Uterus (tissue), 4 donors: ENCODE measurements around the gene C1orf210. TPM values are rescaled to one million over a fixed set of nuclear protein-coding genes. Genes with fewer than 3 reads are reported as not detected.

Experiments
- DNase-seq, 2 donors: peaks; one replicate each; pipeline ENCODE4 v3.0.0-alpha.2; 2019 to 2020
- H3K27ac ChIP-seq, 2 donors: fragments of 200-600 bp; sonication (generic); 1 replicate in 1 of 2; 2 replicates in 1 of 2; pipeline ENCODE4 v1.5.1; 2016 to 2018
- H3K27me3 ChIP-seq, 2 donors: fragments of 200-600 bp; sonication (generic); one replicate each; pipeline ENCODE4 v1.5.1; 2018 to 2019; ENCODE audit warnings: control low read depth in 1 of 2
- H3K36me3 ChIP-seq, 2 donors: fragments of 200-600 bp; sonication (generic); one replicate each; pipeline ENCODE4 v1.5.1; 2019; ENCODE audit warnings: control low read depth in 1 of 2
- H3K4me1 ChIP-seq, 2 donors: fragments of 200-600 bp; sonication (generic); one replicate each; pipeline ENCODE4 v1.5.1; 2018 to 2019; ENCODE audit warnings: control low read depth in 1 of 2
- H3K4me3 ChIP-seq, 2 donors: fragments of 200-600 bp; sonication (generic); 1 replicate in 1 of 2; 2 replicates in 1 of 2; pipeline ENCODE4 v1.5.1; 2018 to 2019; ENCODE audit warnings: mild to moderate bottlenecking in 1 of 2
- H3K9me3 ChIP-seq, 2 donors: fragments of 200-600 bp; sonication (generic); one replicate each; pipeline ENCODE4 v1.5.1; 2019; ENCODE audit warnings: control low read depth in 1 of 2
- CTCF ChIP-seq, 4 experiments: fragments of 200-600 bp in 2 of 4; fragments of 450-650 bp in 2 of 4; sonication (generic) in 2 of 4; IDR thresholded peaks; one replicate each; pipeline ENCODE4 v1.5.1; 2016 to 2019; ENCODE audit warnings: antibody characterized with exemption in 4 of 4, mild to moderate bottlenecking in 2 of 4, moderate library complexity in 1 of 4
- POLR2A ChIP-seq, 2 donors: fragments of 450-650 bp; IDR thresholded peaks; one replicate each; pipeline ENCODE4 v1.6.1; 2016; ENCODE audit warnings: antibody characterized with exemption in 2 of 2, mild to moderate bottlenecking in 1 of 2, moderate library complexity in 1 of 2
- intact Hi-C: fragments of 100-400 bp; cut with DNase I; formaldehyde crosslinking; loops from one replicate; pipeline ENCODE4 v1.15.1; 2023; ENCODE audit warnings: low total_unique reads
- total RNA-seq, 4 donors: library from RNA; depleted of rRNA in 3 of 4; stranded (reverse); fragments of >200 nt in 3 of 4; gene quantifications; one replicate each; pipeline versions ENCODE4 v1.1.0 to v1.2.4, GENCODE V29; 2014 to 2023
- donor health status: DM: yes; HTN: yes; CAD: no.

The C1orf210 gene
- total RNA-seq, result under 1 TPM in 1 of 4 donors, not detected in 3; 0.62 TPM

DNA sequence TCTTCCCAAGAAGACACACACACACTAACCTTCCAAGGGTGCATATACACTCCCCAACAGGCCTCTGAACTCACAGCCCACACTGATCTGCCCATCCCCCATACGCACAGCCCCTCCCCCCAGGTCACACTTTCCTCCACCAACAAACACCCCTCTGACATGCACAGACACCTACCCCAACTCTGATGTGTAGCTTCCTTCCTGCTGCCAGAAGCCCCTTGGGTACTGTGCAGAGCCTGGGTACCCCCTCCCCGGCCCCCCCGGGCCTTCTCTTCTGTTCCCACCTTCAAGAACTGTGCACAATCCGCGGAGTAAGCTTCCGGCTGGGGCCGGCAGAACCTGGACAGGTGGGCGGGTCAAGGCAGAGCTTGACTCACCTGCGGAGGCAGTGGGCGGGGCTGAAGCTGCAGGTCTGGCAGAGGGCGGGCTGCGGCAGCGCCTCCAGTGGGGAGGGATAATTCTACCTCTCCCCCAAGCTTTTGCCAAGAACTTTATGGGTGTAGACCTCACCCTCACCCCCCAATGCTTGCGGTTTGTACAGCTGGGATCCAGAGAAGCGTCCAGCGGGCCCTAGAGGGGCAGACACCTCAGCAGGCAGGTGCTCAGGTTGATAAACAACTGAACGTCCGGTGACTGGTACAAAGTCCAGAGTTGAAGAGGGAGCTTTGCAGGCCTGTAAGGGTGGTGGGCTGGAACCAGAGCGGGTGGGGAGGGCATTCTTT lies at the start of gene C1orf210:
Gene C1orf210, minus strand, starts transcription at position 313 of the 722 bp plus-strand sequence. CDS start 2,311 bp downstream, outside the sequence.
- H3K36me3 ChIP-seq, result no peaks in the 10 kb centered on the region
- TF ChIP-seq CTCF (IDR thresholded peaks at IDR 0.05), result no peak
- no peak for TF ChIP-seq POLR2A (IDR thresholded peaks at IDR 0.05)
- no peak for DNase-seq
- no peaks in the 10 kb centered on the region for H3K4me1 ChIP-seq
- intact Hi-C loops, result no loop called here
- no peaks in the 10 kb centered on the region for H3K9me3 ChIP-seq
- no peaks in the 10 kb centered on the region for H3K27me3 ChIP-seq
- no peak within 1 kb of the TSS for H3K4me3 ChIP-seq
- no peak within 1 kb of the TSS for H3K27ac ChIP-seq

DNA sequence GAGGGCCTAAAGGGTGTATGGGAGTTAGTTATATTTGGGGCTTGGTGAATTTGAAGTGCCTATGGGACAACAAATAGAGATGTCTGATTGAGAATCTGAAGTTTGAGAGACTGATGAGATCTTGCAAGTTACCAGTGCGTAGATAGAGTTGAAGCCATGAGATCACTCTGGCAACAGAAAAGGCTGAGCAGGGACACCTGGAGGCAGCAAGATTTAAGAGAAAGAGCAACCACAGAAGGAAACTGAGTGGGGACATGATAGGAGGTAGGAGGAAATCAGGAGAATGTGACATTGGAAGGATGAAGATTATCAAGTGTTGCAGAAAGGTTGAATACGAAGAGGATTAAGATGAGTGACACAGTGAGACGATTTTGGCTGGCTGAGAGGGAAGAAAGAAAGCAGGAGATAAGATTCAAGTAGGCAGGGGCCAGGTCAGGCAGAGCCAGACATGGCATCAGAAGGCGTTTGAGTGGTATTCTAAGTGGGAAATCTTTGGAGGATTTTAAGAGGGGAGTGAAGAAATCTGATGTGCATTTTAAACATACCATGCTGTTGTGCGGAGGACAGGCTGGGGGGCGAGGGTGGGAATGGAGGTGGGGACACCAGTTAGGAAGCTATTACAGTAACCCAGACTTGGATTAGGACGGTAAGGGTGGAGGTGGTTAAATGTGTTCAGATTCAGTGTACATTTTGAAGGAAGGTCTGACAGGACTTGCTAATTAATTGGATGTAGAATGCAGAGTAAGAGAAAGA lies 49.2 kb upstream of the C1orf210 start:
- no peak for DNase-seq
- Histone ChIP-seq H3K27me3 (no peaks in the 10 kb centered on the region), H3K9me3 (no peaks in the 10 kb centered on the region), H3K27ac (no peak overlapping the region), H3K4me1 (no peaks in the 10 kb centered on the region), H3K36me3 (no peaks in the 10 kb centered on the region), H3K4me3 (no peak overlapping the region)
- TF ChIP-seq POLR2A (IDR thresholded peaks at IDR 0.05) (no peak), CTCF (IDR thresholded peaks at IDR 0.05) (no peak)
- intact Hi-C loops, result no loop called here

DNA sequence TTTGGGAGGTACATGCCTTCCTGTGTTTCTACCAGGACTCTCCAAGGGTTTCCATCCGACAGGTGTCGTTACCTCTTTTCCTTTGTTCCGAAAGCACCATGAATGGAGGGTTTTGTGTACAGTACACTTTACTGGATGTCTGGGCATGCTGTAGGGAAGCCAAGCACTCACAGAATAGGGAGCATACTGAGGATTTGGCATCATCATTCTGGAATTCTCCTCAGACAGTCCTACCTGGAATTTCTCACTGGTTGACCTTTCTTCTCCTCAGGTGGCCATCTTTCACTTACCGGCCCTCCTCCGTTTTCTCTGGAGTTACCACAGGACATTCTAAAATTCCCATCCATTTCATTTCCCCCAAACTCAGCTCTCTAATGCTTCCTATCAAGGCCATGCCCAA lies 46.3 kb upstream of the C1orf210 start:
- intact Hi-C loops, result no loop called here
- Histone ChIP-seq H3K4me3 (no peak overlapping the region), H3K9me3 (no peaks in the 10 kb centered on the region), H3K27ac (no peak overlapping the region), H3K4me1 (no peaks in the 10 kb centered on the region), H3K27me3 (no peaks in the 10 kb centered on the region), H3K36me3 (no peaks in the 10 kb centered on the region)
- TF ChIP-seq POLR2A (IDR thresholded peaks at IDR 0.05) (no peak), CTCF (IDR thresholded peaks at IDR 0.05) (no peak)
- no peak for DNase-seq

DNA sequence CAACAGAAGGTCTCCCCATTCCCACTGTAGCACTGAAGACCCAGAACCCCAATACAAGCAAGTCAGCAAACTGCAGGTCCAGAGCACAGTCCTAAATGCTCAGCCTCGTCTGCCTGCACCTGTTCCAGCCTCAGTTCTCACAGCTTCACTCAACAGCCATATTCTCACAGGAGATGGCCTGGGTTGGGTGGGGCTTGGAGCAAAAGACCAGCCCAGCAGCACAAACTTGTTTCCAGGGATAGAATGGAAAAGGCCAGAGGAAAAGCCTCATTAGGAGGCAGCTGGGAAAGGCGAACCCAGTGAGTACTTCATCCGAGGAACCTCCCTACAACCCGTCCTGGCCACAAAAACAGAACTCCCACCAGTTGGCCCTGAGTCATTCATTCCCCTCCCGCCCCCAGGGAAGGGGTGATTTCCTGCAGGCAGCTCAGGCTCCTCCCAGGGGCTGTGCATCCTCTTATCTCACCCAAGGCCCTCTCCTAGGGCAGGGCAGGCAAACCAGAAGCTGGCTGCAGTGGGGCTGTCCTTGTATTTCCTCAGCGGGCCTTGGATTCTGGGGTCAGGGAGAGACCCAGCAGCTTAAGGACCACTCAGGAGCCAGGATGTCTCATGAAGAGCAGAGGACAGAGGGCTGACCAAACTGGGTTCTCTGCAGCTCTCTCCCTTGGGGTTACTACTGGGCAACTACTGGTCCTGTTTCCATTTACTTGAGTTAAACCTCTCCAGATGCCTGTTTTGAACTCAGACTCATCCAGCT lies 44.8 kb upstream of the C1orf210 start:
- intact Hi-C loops, result no loop called here
- Histone ChIP-seq H3K9me3 (no peaks in the 10 kb centered on the region), H3K27ac (peak overlapping the region; percentile 10 to 49), H3K27me3 (no peaks in the 10 kb centered on the region), H3K4me3 (no peak overlapping the region), H3K36me3 (no peaks in the 10 kb centered on the region), H3K4me1 (no peaks in the 10 kb centered on the region)
- no peak for TF ChIP-seq CTCF (IDR thresholded peaks at IDR 0.05)
- no peak for TF ChIP-seq POLR2A (IDR thresholded peaks at IDR 0.05)
- peak; percentile 42 to 51 for DNase-seq
